Caco-2 (cell line): ENCODE measurements around the gene HEATR3. TPM values are rescaled to one million over a fixed set of nuclear protein-coding genes. Genes with fewer than 3 reads are reported as not detected.

ENCODE experiments used
- BruUV-seq: library from RNA; stranded (reverse); fragments of 400-500 nt; replicated peaks from 2 replicates; lab custom pipeline; 2021; lab: Mats Ljungman, UMichigan
- CTCF ChIA-PET: fragments of 300-600 bp; sonication (Branson Sonifier 250); formaldehyde crosslinking; loops from one replicate; lab custom pipeline; 2022; ENCODE audit warnings: antibody characterized with exemption; lab: Charles Lee
- POLR2A ChIA-PET: fragments of 300-600 bp; sonication (Branson Sonifier 250); formaldehyde crosslinking; loops from one replicate; lab custom pipeline; 2022; ENCODE audit warnings: antibody characterized with exemption; lab: Charles Lee
- DNase-seq, 2 experiments: peaks; one replicate each; pipeline versions ENCODE4 v3.0.0 to v3.0.0-alpha.2; 2020 to 2022
- H3K27me3 ChIP-seq: replicated peaks from 2 replicates; pipeline ENCODE4 v1.6.0; 2011; ENCODE audit warnings: low read length; ENCODE audit not compliant: control insufficient read depth, insufficient read depth
- H3K36me3 ChIP-seq: 2 replicates; pipeline ENCODE4 v1.5.1; 2011; ENCODE audit warnings: low read length; ENCODE audit not compliant: control insufficient read depth, insufficient read depth
- H3K4me1 ChIP-seq: fragments of 250-450 bp; sonication (Bioruptor Pico); 2 replicates; pipeline ENCODE4 v1.5.1; 2020; ENCODE audit warnings: mild to moderate bottlenecking
- H3K4me3 ChIP-seq: 2 replicates; pipeline ENCODE4 v1.5.1; 2011; ENCODE audit warnings: low read depth, mild to moderate bottlenecking, control low read depth, low read length
- H3K9me3 ChIP-seq: fragments of 250-450 bp; sonication (Bioruptor Pico); 2 replicates; pipeline ENCODE4 v1.5.1; 2020; ENCODE audit warnings: mild to moderate bottlenecking, moderate library complexity
- H3K27ac Mint-ChIP-seq: one replicate; pipeline ENCODE4 v1.8.0; 2022; ENCODE audit warnings: mixed read lengths; ENCODE audit not compliant: unreplicated experiment
- H3K27me3 Mint-ChIP-seq: one replicate; pipeline ENCODE4 v1.8.0; 2022; ENCODE audit warnings: mixed read lengths; ENCODE audit not compliant: insufficient read depth, unreplicated experiment
- H3K36me3 Mint-ChIP-seq: one replicate; pipeline ENCODE4 v1.8.0; 2022; ENCODE audit warnings: mild to moderate bottlenecking, mixed read lengths; ENCODE audit not compliant: insufficient read depth, unreplicated experiment
- H3K4me1 Mint-ChIP-seq: one replicate; pipeline ENCODE4 v1.8.0; 2022; ENCODE audit warnings: low read depth, mixed read lengths; ENCODE audit not compliant: unreplicated experiment
- H3K4me3 Mint-ChIP-seq: one replicate; pipeline ENCODE4 v1.8.0; 2022; ENCODE audit warnings: mild to moderate bottlenecking, moderate library complexity, mixed read lengths; ENCODE audit not compliant: unreplicated experiment
- H3K9me3 Mint-ChIP-seq: one replicate; pipeline ENCODE4 v1.8.0; 2022; ENCODE audit warnings: mixed read lengths; ENCODE audit not compliant: unreplicated experiment
- intact Hi-C: fragments of 100-400 bp; cut with micrococcal nuclease; formaldehyde crosslinking; loops from one replicate; pipeline ENCODE4 v1.10.0; 2022; ENCODE audit not compliant: unreplicated experiment
- total RNA-seq: library from RNA; stranded (reverse); gene quantifications from 2 replicates; pipeline ENCODE4 v1.2.3, GENCODE V29; 2022
- TF ChIP-seq, protein P1 (sequence below), 2 experiments: fragments of 200-600 bp in 1 of 2; IDR thresholded peaks; 1 replicate in 1 of 2; 2 replicates in 1 of 2; pipeline versions ENCODE4 v1.5.1 to v1.8.0; 2011 to 2022; ENCODE audit warnings: antibody characterized with exemption in 1 of 2, control low read depth in 1 of 2, inconsistent platforms in 1 of 2, low read depth in 1 of 2, low read length in 1 of 2, mild to moderate bottlenecking in 1 of 2, moderate library complexity in 1 of 2; ENCODE audit not compliant: insufficient read depth in 1 of 2, severe bottlenecking in 1 of 2, unreplicated experiment in 1 of 2

HEATR3 gene
- total RNA-seq, 1 experiment from 2014 or later, result 41.6 TPM

DNA sequence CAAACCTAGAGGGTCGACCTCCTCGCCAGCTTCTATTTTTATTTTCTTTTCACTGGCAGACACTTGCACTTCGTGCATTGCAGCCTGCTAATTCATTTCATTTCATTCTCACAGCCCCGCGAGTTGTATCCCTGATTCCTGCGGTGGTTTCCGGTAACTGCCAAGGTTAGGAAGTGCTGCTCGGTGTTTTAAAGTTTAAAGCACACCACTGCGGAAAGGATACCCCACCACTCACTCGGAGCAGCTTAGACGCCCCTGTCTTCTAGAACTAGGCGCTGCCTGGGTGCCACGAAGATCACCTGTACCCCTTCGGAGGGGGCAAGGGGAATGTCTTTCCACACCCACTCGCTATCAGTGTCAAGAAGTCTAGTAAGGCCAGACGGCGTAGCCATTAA, 40.2 kb upstream of the HEATR3 start:
- peak overlapping the region; percentile 97 for H3K4me3 Mint-ChIP-seq
- peaks cover 2% of the 10 kb centered on the region for H3K27me3 Mint-ChIP-seq
- TF ChIP-seq, protein P1, sequence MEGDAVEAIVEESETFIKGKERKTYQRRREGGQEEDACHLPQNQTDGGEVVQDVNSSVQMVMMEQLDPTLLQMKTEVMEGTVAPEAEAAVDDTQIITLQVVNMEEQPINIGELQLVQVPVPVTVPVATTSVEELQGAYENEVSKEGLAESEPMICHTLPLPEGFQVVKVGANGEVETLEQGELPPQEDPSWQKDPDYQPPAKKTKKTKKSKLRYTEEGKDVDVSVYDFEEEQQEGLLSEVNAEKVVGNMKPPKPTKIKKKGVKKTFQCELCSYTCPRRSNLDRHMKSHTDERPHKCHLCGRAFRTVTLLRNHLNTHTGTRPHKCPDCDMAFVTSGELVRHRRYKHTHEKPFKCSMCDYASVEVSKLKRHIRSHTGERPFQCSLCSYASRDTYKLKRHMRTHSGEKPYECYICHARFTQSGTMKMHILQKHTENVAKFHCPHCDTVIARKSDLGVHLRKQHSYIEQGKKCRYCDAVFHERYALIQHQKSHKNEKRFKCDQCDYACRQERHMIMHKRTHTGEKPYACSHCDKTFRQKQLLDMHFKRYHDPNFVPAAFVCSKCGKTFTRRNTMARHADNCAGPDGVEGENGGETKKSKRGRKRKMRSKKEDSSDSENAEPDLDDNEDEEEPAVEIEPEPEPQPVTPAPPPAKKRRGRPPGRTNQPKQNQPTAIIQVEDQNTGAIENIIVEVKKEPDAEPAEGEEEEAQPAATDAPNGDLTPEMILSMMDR (IDR thresholded peaks at IDR 0.05; ENCODE audit: insufficient read depth in 1 of 2, low read depth in 1 of 2, low read length in 1 of 2, severe bottlenecking in 1 of 2, unreplicated experiment in 1 of 2), result no peak
- Histone ChIP-seq H3K4me3 (peak overlapping the region; percentile 82), H3K36me3 (no peaks in the 10 kb centered on the region; the same call in 1 of the 2 replicates), H3K4me1 (peaks cover 12% of the 10 kb centered on the region), H3K27me3 (no peaks in the 10 kb centered on the region), H3K9me3 (no peaks in the 10 kb centered on the region)
- POLR2A ChIA-PET, result interaction anchor here (0.6 to 2.2 kb wide), 5 partner anchors 15 to 185 kb away, joined by 3 to 18 read pairs (median 3); partner anchors contain the start of gene HEATR3
- H3K4me1 Mint-ChIP-seq, result peaks cover 12% of the 10 kb centered on the region
- no TSS peak for BruUV-seq
- intact Hi-C loops, result loop anchor here (1.0 to 10.0 kb wide), 5 partner anchors 10 to 299 kb away; no protein-coding TSS in a partner anchor
- H3K36me3 Mint-ChIP-seq, result peaks cover 25% of the 10 kb centered on the region
- H3K27ac Mint-ChIP-seq, result peak overlapping the region; percentile 75
- CTCF ChIA-PET, result interaction anchor here (0.5 to 2.6 kb wide), 44 partner anchors 8 to 781 kb away, joined by 3 to 125 read pairs (median 4); partner anchors contain the start of genes ADCY7, CYLD and HEATR3
- no peak for DNase-seq
- H3K9me3 Mint-ChIP-seq, result no peaks in the 10 kb centered on the region

DNA sequence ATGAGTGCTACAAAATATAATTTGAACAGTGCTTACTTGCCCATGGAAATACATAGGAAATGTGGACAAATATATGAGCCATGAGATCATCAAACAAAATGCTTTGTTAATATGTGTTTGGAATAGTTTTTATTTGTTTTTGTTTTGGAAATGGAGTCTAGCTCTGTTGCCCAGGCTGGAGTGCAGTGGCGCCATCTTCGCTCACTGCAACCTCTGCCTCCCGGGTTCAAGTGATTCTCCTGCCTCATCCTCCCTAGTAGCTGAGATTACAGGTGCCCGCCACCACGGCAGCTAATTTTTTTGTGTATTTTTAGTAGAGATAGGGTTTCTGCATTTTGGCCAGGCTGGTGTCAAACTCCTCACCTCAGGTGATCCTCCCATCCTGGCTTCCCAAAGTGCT, 37.9 kb upstream of the HEATR3 start:
- peaks cover 12% of the 10 kb centered on the region for H3K4me1 ChIP-seq
- ChIA-PET CTCF (interaction anchor here (0.6 kb wide), 1 partner anchor 254 kb away, joined by 4 read pairs; no protein-coding TSS in a partner anchor), POLR2A (no interaction called here)
- Mint-ChIP-seq H3K9me3 (no peaks in the 10 kb centered on the region), H3K4me3 (no peak overlapping the region), H3K27me3 (no peaks in the 10 kb centered on the region), H3K36me3 (peaks cover 41% of the 10 kb centered on the region), H3K27ac (no peak overlapping the region), H3K4me1 (peaks cover 5% of the 10 kb centered on the region)
- no peaks in the 10 kb centered on the region for H3K27me3 ChIP-seq
- H3K4me3 ChIP-seq, result no peak overlapping the region
- no peak for DNase-seq
- intact Hi-C loops, result loop anchor here (10.0 kb wide), 1 partner anchor 297 kb away; no protein-coding TSS in a partner anchor
- H3K36me3 ChIP-seq, result peaks cover 4% of the 10 kb centered on the region
- TF ChIP-seq, protein P1 (IDR thresholded peaks at IDR 0.05; ENCODE audit: insufficient read depth in 1 of 2, low read depth in 1 of 2, low read length in 1 of 2, severe bottlenecking in 1 of 2, unreplicated experiment in 1 of 2), result no peak
- no peaks in the 10 kb centered on the region for H3K9me3 ChIP-seq
- no TSS peak for BruUV-seq

DNA sequence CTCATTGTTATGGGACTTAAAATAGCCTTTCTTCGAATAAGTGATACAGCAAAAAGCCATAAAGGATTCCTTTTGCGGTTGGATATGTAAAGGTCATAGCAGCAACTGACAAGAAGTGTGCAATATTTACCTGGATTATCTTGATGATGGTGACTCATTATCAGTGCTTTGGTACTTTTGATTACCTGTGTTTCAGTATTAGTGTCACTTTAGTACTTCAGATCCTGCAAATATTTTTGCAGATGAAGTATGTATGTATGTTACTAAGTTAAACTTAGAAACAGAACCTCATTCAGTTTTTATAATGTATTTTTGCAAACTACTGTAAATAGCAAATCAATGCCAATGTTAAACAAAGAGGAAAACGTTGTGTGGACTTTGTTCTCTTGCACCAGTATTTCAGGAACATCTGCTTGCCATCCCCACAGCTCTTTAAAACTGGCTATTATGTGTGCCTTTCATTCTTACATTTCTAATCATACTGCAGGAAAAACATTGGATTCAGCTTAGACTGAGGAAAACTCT, 30.2 kb upstream of the HEATR3 start:
- BruUV-seq, result no TSS peak
- peaks cover 58% of the 10 kb centered on the region for H3K36me3 Mint-ChIP-seq
- Histone ChIP-seq H3K4me3 (no peak overlapping the region), H3K36me3 (peaks cover 4% of the 10 kb centered on the region), H3K9me3 (no peaks in the 10 kb centered on the region), H3K4me1 (peaks cover 55% of the 10 kb centered on the region), H3K27me3 (no peaks in the 10 kb centered on the region)
- H3K9me3 Mint-ChIP-seq, result no peaks in the 10 kb centered on the region
- H3K27me3 Mint-ChIP-seq, result no peaks in the 10 kb centered on the region
- TF ChIP-seq, protein P1 (IDR thresholded peaks at IDR 0.05; ENCODE audit: insufficient read depth in 1 of 2, low read depth in 1 of 2, low read length in 1 of 2, severe bottlenecking in 1 of 2, unreplicated experiment in 1 of 2), result no peak
- peak overlapping the region; percentile 45 for H3K27ac Mint-ChIP-seq
- peaks cover 33% of the 10 kb centered on the region for H3K4me1 Mint-ChIP-seq
- peak in 1 of 2 experiments; percentile 61 for DNase-seq
- CTCF ChIA-PET, result interaction anchor here (0.6 to 3.4 kb wide), 4 partner anchors 10 to 854 kb away, joined by 3 to 24 read pairs (median 4); partner anchors contain the start of gene CNEP1R1
- intact Hi-C loops, result loop anchor here (1.0 kb wide), 2 partner anchors 10 to 30 kb away; partner anchors contain the start of genes CNEP1R1 and HEATR3
- peak overlapping the region; percentile 55 for H3K4me3 Mint-ChIP-seq
- POLR2A ChIA-PET, result interaction anchor here (0.7 kb wide), 1 partner anchor 135 kb away, joined by 3 read pairs; no protein-coding TSS in a partner anchor
